Ovary (tissue), 3 donors: ENCODE results near the gene FIGNL2.

Experiments used
- CTCF ChIP-seq, 3 donors: fragments of 450-650 bp in 2 of 3; fragments of 200-600 bp in 1 of 3; IDR thresholded peaks; one replicate each; pipeline versions ENCODE4 v1.5.1 to v1.8.0; 2016 to 2022; ENCODE audit warnings: antibody characterized with exemption in 3 of 3, mild to moderate bottlenecking in 1 of 3
- POLR2A ChIP-seq: fragments of 450-650 bp; IDR thresholded peaks from one replicate; pipeline ENCODE4 v1.6.1; 2017; ENCODE audit warnings: antibody characterized with exemption, mild to moderate bottlenecking, moderate library complexity
- donor health status: DM: no; HTN: no; CAD: no.

- TF ChIP-seq CTCF (IDR thresholded peaks at IDR 0.05) (no peak), POLR2A (no peak)
Measured at GRCh38 chr12:51890133-51890464, 41.6 kb upstream of the FIGNL2 start.
